Right lobe of liver (tissue), 4 donors: Measurements from ENCODE around the gene NRXN3.
"Not testable (repeated sequence)": the region's sequence is repeated elsewhere in the genome, so short reads cannot be mapped to it uniquely, and the experiment has no call there.

ENCODE experiments used
- POLR2A ChIP-seq: fragments of 450-650 bp; IDR thresholded peaks from one replicate; pipeline ENCODE4 v1.6.1; 2017; ENCODE audit warnings: antibody characterized with exemption, mild to moderate bottlenecking
- TF ChIP-seq, protein P1 (sequence below), 4 donors: fragments of 200-600 bp in 3 of 4; fragments of 450-650 bp in 1 of 4; IDR thresholded peaks; one replicate each; pipeline versions ENCODE4 v1.5.1 to v1.8.0; 2016 to 2022; ENCODE audit warnings: antibody characterized with exemption in 4 of 4, mild to moderate bottlenecking in 2 of 4
- donor health status: DM: no; HTN: no; CAD: no.
- donor health status: DM: no; HTN: no; CAD: no.
- donor health status: DM: no; HTN: yes; CAD: no.

DNA sequence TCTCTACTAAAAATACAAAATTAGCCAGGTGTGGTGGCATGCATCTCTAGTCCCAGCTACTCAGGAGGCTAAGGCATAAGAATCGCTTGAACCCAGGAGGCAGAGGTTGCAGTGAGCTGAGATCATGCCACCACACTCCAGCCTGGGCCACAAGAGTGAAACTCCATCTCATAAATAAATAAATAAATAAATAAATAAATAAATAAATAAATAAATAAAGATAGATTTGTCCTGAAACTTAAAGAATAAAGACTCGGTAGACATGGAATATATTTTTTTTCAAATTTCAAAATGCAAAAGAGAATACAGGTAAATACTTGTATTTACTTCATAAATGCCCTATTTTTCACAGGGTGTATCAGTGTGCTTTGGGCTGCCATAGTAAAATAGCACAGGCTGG, 317.4 kb downstream of the NRXN3 start:
- TF ChIP-seq, protein P1, sequence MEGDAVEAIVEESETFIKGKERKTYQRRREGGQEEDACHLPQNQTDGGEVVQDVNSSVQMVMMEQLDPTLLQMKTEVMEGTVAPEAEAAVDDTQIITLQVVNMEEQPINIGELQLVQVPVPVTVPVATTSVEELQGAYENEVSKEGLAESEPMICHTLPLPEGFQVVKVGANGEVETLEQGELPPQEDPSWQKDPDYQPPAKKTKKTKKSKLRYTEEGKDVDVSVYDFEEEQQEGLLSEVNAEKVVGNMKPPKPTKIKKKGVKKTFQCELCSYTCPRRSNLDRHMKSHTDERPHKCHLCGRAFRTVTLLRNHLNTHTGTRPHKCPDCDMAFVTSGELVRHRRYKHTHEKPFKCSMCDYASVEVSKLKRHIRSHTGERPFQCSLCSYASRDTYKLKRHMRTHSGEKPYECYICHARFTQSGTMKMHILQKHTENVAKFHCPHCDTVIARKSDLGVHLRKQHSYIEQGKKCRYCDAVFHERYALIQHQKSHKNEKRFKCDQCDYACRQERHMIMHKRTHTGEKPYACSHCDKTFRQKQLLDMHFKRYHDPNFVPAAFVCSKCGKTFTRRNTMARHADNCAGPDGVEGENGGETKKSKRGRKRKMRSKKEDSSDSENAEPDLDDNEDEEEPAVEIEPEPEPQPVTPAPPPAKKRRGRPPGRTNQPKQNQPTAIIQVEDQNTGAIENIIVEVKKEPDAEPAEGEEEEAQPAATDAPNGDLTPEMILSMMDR (IDR thresholded peaks at IDR 0.05) = not testable (repeated sequence)
- not testable (repeated sequence) for TF ChIP-seq POLR2A
